Calu3 (cell line): Measurements from ENCODE around the gene ATXN10. TPM values are rescaled to one million over a fixed set of nuclear protein-coding genes. Genes with fewer than 3 reads are reported as not detected.

Experiments used
- BruUV-seq: library from RNA; stranded (reverse); fragments of 400-500 nt; replicated peaks from 2 replicates; lab custom pipeline; 2021; lab: Mats Ljungman, UMichigan
- CTCF ChIA-PET: fragments of 300-600 bp; sonication (Branson Sonifier 250); formaldehyde crosslinking; loops from one replicate; lab custom pipeline; 2022; ENCODE audit warnings: antibody characterized with exemption; lab: Charles Lee
- DNase-seq: peaks from one replicate; pipeline ENCODE4 v3.0.0; 2022
- H3K27ac Mint-ChIP-seq: one replicate; pipeline ENCODE4 v1.8.0; 2022; ENCODE audit warnings: mixed read lengths; ENCODE audit not compliant: unreplicated experiment
- H3K27me3 Mint-ChIP-seq: one replicate; pipeline ENCODE4 v1.8.0; 2022; ENCODE audit warnings: mixed read lengths; ENCODE audit not compliant: unreplicated experiment
- H3K36me3 Mint-ChIP-seq: one replicate; pipeline ENCODE4 v1.8.0; 2022; ENCODE audit warnings: mild to moderate bottlenecking, moderate library complexity, mixed read lengths; ENCODE audit not compliant: insufficient read depth, unreplicated experiment
- H3K4me1 Mint-ChIP-seq: one replicate; pipeline ENCODE4 v1.8.0; 2022; ENCODE audit warnings: mild to moderate bottlenecking, low read depth, mixed read lengths; ENCODE audit not compliant: unreplicated experiment
- H3K4me3 Mint-ChIP-seq: one replicate; pipeline ENCODE4 v1.8.0; 2022; ENCODE audit warnings: mild to moderate bottlenecking, low read depth, moderate library complexity, mixed read lengths; ENCODE audit not compliant: unreplicated experiment
- H3K9me3 Mint-ChIP-seq: one replicate; pipeline ENCODE4 v1.8.0; 2022; ENCODE audit warnings: low read depth, mixed read lengths; ENCODE audit not compliant: unreplicated experiment
- CTCF ChIP-seq: fragments of 200-600 bp; IDR thresholded peaks from one replicate; pipeline ENCODE4 v1.8.0; 2022; ENCODE audit warnings: antibody characterized with exemption; ENCODE audit not compliant: unreplicated experiment
- intact Hi-C: fragments of 100-400 bp; cut with micrococcal nuclease; formaldehyde crosslinking; loops from one replicate; pipeline ENCODE4 v1.10.0; 2022; ENCODE audit not compliant: unreplicated experiment
- total RNA-seq: library from RNA; stranded (reverse); gene quantifications from 2 replicates; pipeline ENCODE4 v1.2.3, GENCODE V29; 2022

Gene ATXN10
- total RNA-seq, 1 experiment from 2014 or later, result 263 TPM

GRCh38 chr22:45852826-45853225 is 181.2 kb downstream of the ATXN10 start:
- CTCF ChIA-PET, result interaction anchor here (1.0 kb wide), 1 partner anchor 124 kb away, joined by 5 read pairs; the partner anchor contains the start of gene WNT7B
- intact Hi-C loops, result no loop called here
- Mint-ChIP-seq H3K36me3 (peaks cover 39% of the 10 kb centered on the region), H3K4me3 (no peak overlapping the region), H3K27ac (no peak overlapping the region), H3K9me3 (peaks cover 15% of the 10 kb centered on the region), H3K27me3 (no peaks in the 10 kb centered on the region), H3K4me1 (no peaks in the 10 kb centered on the region)
- no TSS peak for BruUV-seq
- DNase-seq, result no peak
- TF ChIP-seq CTCF, result no peak

GRCh38 chr22:45855961-45856360 is 184.3 kb downstream of the ATXN10 start:
- no peaks in the 10 kb centered on the region for H3K27me3 Mint-ChIP-seq
- DNase-seq, result no peak
- peaks cover 45% of the 10 kb centered on the region for H3K36me3 Mint-ChIP-seq
- CTCF ChIA-PET, result interaction anchor here (0.5 kb wide), 1 partner anchor 395 kb away, joined by 3 read pairs; no protein-coding TSS in a partner anchor
- no TSS peak for BruUV-seq
- TF ChIP-seq CTCF, result no peak
- intact Hi-C loops, result no loop called here
- H3K4me1 Mint-ChIP-seq, result peaks cover 21% of the 10 kb centered on the region
- peaks cover 5% of the 10 kb centered on the region for H3K9me3 Mint-ChIP-seq
- H3K27ac Mint-ChIP-seq, result no peak overlapping the region
- H3K4me3 Mint-ChIP-seq, result no peak overlapping the region

GRCh38 chr22:45857519-45857918 is 185.9 kb downstream of the ATXN10 start:
- Mint-ChIP-seq H3K27ac (no peak overlapping the region), H3K4me1 (peaks cover 21% of the 10 kb centered on the region), H3K27me3 (no peaks in the 10 kb centered on the region), H3K9me3 (peaks cover 3% of the 10 kb centered on the region), H3K4me3 (no peak overlapping the region), H3K36me3 (peaks cover 42% of the 10 kb centered on the region)
- no TSS peak for BruUV-seq
- DNase-seq, result no peak
- intact Hi-C loops, result no loop called here
- TF ChIP-seq CTCF, result no peak
- CTCF ChIA-PET, result no interaction called here

GRCh38 chr22:45859231-45860161 is 187.9 kb downstream of the ATXN10 start:
- BruUV-seq, result no TSS peak
- peak; percentile 77 for DNase-seq
- intact Hi-C loops, result loop anchor here (10.0 kb wide), 1 partner anchor 285 kb away; no protein-coding TSS in a partner anchor
- H3K27ac Mint-ChIP-seq, result peak overlapping the region; percentile 97
- H3K4me1 Mint-ChIP-seq, result peaks cover 30% of the 10 kb centered on the region
- H3K4me3 Mint-ChIP-seq, result no peak overlapping the region
- TF ChIP-seq CTCF, result no peak
- no peaks in the 10 kb centered on the region for H3K9me3 Mint-ChIP-seq
- CTCF ChIA-PET, result interaction anchor here (0.7 to 1.4 kb wide), 4 partner anchors 52 to 117 kb away, joined by 3 read pairs; no protein-coding TSS in a partner anchor
- H3K27me3 Mint-ChIP-seq, result no peaks in the 10 kb centered on the region
- peaks cover 46% of the 10 kb centered on the region for H3K36me3 Mint-ChIP-seq
